ENCODE data around the gene TADA2B. TPM values are rescaled to one million over a fixed set of nuclear protein-coding genes. Genes with fewer than 3 reads are reported as not detected.

The TADA2B gene
- 10.8 TPM in 2 replicates for total RNA-seq

GRCh38 chr4:7043284-7044136, at the start of gene TADA2B:
TADA2B (plus strand) TSS chr4:7043372; CDS start chr4:7043580, 208 bp downstream.

GRCh38 chr4:7067452-7068278, 24.5 kb downstream of the TADA2B start, which contains the start of gene GRPEL1:
GRPEL1 (minus strand) TSS chr4:7068064; CDS start chr4:7068032, 32 bp downstream.

Other genes with a start within 250 kb of the TADA2B start
- gene TBC1D14, start 133.5 kb upstream of the TADA2B start, total RNA-seq, result 32.8 and 34.6 TPM in 2 replicates
- 50.3 and 57.3 TPM in 2 replicates for gene GRPEL1, start 24.7 kb downstream of the TADA2B start, total RNA-seq
- not detected in 2 replicates for gene SORCS2, start 149.2 kb downstream of the TADA2B start, total RNA-seq

Measured in thoracic aorta endothelial cell (primary cell).